ENCODE results near the gene THAP4. TPM values are rescaled to one million over a fixed set of nuclear protein-coding genes. Genes with fewer than 3 reads are reported as not detected.
A peak's percentile ranks its signal among the peaks of the same experiment; 100 is the strongest.

THAP4 gene
- total and polyA plus RNA-seq, 2 of the 4 experiments (the other 2 are of a cell fraction) = 33.9 to 55.1 TPM

DNA sequence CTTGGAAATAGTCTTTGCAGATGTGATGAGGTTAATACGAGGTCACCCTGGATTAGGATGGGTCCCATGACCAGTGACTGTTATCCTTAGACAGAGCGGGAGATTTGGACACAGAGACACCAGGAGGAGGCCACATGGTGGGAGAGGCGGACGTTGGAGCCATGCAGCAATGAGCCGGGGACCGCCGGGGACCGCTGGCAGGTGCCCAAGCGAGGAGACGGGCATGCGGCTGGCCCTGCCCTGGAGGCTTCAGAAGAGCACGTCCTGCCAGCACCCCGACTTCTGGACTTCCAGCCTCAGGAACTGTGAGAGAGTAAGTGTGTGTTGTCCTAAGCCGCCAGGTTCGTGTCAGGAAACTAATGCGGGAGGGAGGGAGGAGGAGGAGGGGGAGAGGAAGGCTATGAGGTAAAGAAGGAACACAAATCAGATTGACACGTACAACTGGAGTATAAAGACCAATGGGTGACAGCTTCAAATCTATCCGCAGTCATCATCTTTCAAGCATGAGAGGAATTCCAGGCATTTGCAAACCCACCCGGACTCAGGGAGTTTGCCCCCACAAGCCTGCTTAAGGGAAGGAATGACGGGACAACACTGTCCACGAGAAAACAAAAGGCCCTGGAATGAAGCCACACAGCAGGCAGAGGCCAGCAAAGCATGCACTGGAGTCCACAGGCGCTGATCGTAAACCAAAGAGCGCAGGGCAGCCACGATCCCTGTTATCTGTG is 90.0 kb downstream of the THAP4 start:
- dilution Hi-C loops (cut with HindIII; ENCODE audit: low sequenced_read_pairs, unreplicated experiment) = no loop called here
- Histone ChIP-seq H2BK5ac (ENCODE audit: low read depth, low read length, poor library complexity, severe bottlenecking) (peak overlapping the region; percentile 87), H3K23ac (ENCODE audit: low read depth, low read length) (peak overlapping the region; percentile 88), H3K36me3 (ENCODE audit: control insufficient read depth, insufficient read depth, low read length) (no peaks in the 10 kb centered on the region), H2AK9ac (replicated peaks; ENCODE audit: low read depth, low read length, poor library complexity) (peak overlapping the region; percentile 98), H4K20me1 (ENCODE audit: insufficient read depth, low read length) (peaks cover 3% of the 10 kb centered on the region; the same call in 1 of the 2 replicates), H3K4me1 (ENCODE audit: control insufficient read depth, insufficient read depth, low read length) (peaks cover 47% of the 10 kb centered on the region), H2BK20ac (ENCODE audit: low read depth, low read length) (peak overlapping the region; percentile 98), H3K4ac (ENCODE audit: low read depth, low read length) (peak overlapping the region; percentile 97), H2AK5ac (ENCODE audit: low read depth, low read length) (peak overlapping the region; percentile 99), H3K27ac (ENCODE audit: insufficient read depth, low read length) (peak overlapping the region; percentile 65), H3K9me3 (ENCODE audit: control insufficient read depth, insufficient read depth, low read length) (no peaks in the 10 kb centered on the region), H2BK120ac (ENCODE audit: low read depth, low read length) (peak overlapping the region; percentile 98), H3K4me2 (ENCODE audit: low read depth, low read length) (peak overlapping the region; percentile 25), H3K27me3 (ENCODE audit: control insufficient read depth, insufficient read depth, low read length) (peaks cover 2% of the 10 kb centered on the region; the same call in 1 of the 2 replicates), H4K8ac (ENCODE audit: low read depth in 2 of 2, low read length in 2 of 2) (peak overlapping the region; percentile 85 to 96; a peak in 3 of 4 replicates), H4K91ac (ENCODE audit: insufficient read depth, low read depth, low read length) (peak overlapping the region; percentile 97), H3K79me1 (ENCODE audit: low read depth in 1 of 2, low read length in 2 of 2) (peaks cover 4 to 28% of the 10 kb centered on the region in 2 experiments; a peak in 2 of 4 replicates), H3K9me1 (ENCODE audit: insufficient read depth, low read length) (peaks cover 32% of the 10 kb centered on the region), H4K5ac (ENCODE audit: low read depth, low read length) (peak overlapping the region; percentile 56), H3K18ac (ENCODE audit: low read depth, low read length) (peak overlapping the region; percentile 93), H3K56ac (ENCODE audit: extremely low read depth, insufficient read depth, low read length) (peak overlapping the region; percentile 75), H3K4me3 (ENCODE audit: insufficient read depth, low read depth, low read length) (no peak overlapping the region), H3K9ac (ENCODE audit: low read depth, low read length) (peak overlapping the region; percentile 33), H2BK15ac (ENCODE audit: low read depth, low read length) (peak overlapping the region; percentile 99; the same call in 2 of the 3 replicates), H3K14ac (replicated peaks; ENCODE audit: low read depth, low read length) (peak overlapping the region; percentile 94), H2AFZ (replicated peaks; ENCODE audit: low read length, poor library complexity) (peak overlapping the region; percentile 90)
- BruUV-seq (replicated peaks) = no TSS peak
- ChIA-PET POLR2A (ENCODE audit: unreplicated experiment) (no interaction called here), CTCF (interaction anchor here (0.6 kb wide), 1 partner anchor 166 kb away, joined by 4 read pairs; no protein-coding TSS in a partner anchor)
- 8% methylated on average over 9 of the region's 25 CpGs; no CpG with 5 or more reads in 1 of the 2 experiments for WGBS, 2 experiments (ENCODE audit: extremely low coverage in 2 of 2, insufficient read length in 1 of 2)
- ATAC-seq (ENCODE audit: low read depth) (peak; percentile 59), DNase-seq (peak; percentile 93)
- in situ Hi-C loops (cut with MboI; ENCODE audit: low sequenced_read_pairs) = no loop called here
- TF ChIP-seq FOS (IDR thresholded peaks at IDR 0.05; ENCODE audit: low read depth, low read length) (no peak), MAZ (IDR thresholded peaks at IDR 0.05; ENCODE audit: borderline replicate concordance, low read depth, low read length) (peak; percentile 69; the same call in 1 of the 2 replicates), POLR2A (IDR thresholded peaks at IDR 0.05; ENCODE audit: low read depth, low read length) (no peak), RAD21 (IDR thresholded peaks at IDR 0.05; ENCODE audit: low read length) (no peak), RFX5 (IDR thresholded peaks at IDR 0.05; ENCODE audit: low read depth, low read length) (no peak), MAFK (IDR thresholded peaks at IDR 0.05; ENCODE audit: low read depth, low read length) (no peak), BHLHE40 (IDR thresholded peaks at IDR 0.05; ENCODE audit: low read depth, low read length) (peak; percentile 36; the same call in 1 of the 2 replicates), MXI1 (IDR thresholded peaks at IDR 0.05; ENCODE audit: borderline replicate concordance, low read depth, low read length) (peak; percentile 80; the same call in 1 of the 2 replicates), NFE2L2 (IDR thresholded peaks at IDR 0.05; ENCODE audit: low read depth, low read length) (no peak), CEBPB (IDR thresholded peaks at IDR 0.05; ENCODE audit: low read depth, low read length) (no peak)
- TF ChIP-seq, protein P1, sequence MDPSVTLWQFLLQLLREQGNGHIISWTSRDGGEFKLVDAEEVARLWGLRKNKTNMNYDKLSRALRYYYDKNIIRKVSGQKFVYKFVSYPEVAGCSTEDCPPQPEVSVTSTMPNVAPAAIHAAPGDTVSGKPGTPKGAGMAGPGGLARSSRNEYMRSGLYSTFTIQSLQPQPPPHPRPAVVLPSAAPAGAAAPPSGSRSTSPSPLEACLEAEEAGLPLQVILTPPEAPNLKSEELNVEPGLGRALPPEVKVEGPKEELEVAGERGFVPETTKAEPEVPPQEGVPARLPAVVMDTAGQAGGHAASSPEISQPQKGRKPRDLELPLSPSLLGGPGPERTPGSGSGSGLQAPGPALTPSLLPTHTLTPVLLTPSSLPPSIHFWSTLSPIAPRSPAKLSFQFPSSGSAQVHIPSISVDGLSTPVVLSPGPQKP (IDR thresholded peaks at IDR 0.05; ENCODE audit: borderline replicate concordance, low read depth, low read length) = no peak
- TF ChIP-seq, protein P2, sequence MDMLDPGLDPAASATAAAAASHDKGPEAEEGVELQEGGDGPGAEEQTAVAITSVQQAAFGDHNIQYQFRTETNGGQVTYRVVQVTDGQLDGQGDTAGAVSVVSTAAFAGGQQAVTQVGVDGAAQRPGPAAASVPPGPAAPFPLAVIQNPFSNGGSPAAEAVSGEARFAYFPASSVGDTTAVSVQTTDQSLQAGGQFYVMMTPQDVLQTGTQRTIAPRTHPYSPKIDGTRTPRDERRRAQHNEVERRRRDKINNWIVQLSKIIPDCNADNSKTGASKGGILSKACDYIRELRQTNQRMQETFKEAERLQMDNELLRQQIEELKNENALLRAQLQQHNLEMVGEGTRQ (IDR thresholded peaks at IDR 0.05; ENCODE audit: low read depth, low read length) = no peak
- TF ChIP-seq, protein P3, sequence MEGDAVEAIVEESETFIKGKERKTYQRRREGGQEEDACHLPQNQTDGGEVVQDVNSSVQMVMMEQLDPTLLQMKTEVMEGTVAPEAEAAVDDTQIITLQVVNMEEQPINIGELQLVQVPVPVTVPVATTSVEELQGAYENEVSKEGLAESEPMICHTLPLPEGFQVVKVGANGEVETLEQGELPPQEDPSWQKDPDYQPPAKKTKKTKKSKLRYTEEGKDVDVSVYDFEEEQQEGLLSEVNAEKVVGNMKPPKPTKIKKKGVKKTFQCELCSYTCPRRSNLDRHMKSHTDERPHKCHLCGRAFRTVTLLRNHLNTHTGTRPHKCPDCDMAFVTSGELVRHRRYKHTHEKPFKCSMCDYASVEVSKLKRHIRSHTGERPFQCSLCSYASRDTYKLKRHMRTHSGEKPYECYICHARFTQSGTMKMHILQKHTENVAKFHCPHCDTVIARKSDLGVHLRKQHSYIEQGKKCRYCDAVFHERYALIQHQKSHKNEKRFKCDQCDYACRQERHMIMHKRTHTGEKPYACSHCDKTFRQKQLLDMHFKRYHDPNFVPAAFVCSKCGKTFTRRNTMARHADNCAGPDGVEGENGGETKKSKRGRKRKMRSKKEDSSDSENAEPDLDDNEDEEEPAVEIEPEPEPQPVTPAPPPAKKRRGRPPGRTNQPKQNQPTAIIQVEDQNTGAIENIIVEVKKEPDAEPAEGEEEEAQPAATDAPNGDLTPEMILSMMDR (conservative IDR thresholded peaks at IDR 0.05; ENCODE audit: low read depth, low read length) = no peak
- intact Hi-C loops (cut with micrococcal nuclease) = no loop called here
